K562 (cell line): ENCODE data around the gene CNTN5. TPM values are rescaled to one million over a fixed set of nuclear protein-coding genes. Genes with fewer than 3 reads are reported as not detected.

Experiments
- ATAC-seq: fragments of 200-7000 bp; cut with Tn5 transposase; 3 replicates; pipeline ENCODE4 v1.9.1; 2020; ENCODE audit warnings: moderate library complexity
- BruUV-seq: library from RNA; stranded (reverse); fragments of 400-500 nt; replicated peaks from 2 replicates; lab custom pipeline; 2021; lab: Mats Ljungman, UMichigan
- CTCF ChIA-PET: fragments of 300-600 bp; formaldehyde crosslinking; extraction: SDS; loops from one replicate; lab custom pipeline; 2021; ENCODE audit warnings: low intra/inter-chr PET ratio; lab: Yijun Ruan, JAX
- POLR2A ChIA-PET: fragments of 300-600, 350-650 bp; sonication (Branson Sonifier 250); formaldehyde crosslinking; extraction: SDS; loops from one replicate; lab custom pipeline; 2021; ENCODE audit warnings: antibody characterized with exemption, inconsistent platforms; lab: Yijun Ruan, JAX
- DNase-seq, 4 experiments: peaks; one replicate each; pipeline versions ENCODE4 v3.0.0 to v3.0.0-alpha.2; 2011 to 2018; ENCODE audit warnings: low spot score in 3 of 4, mixed read lengths in 3 of 4; ENCODE audit errors: extremely low read depth in 1 of 4
- FAIRE-seq: peaks from 2 replicates; lab custom pipeline; 2011; peaks lifted over from hg19 to GRCh38; lab: Jason Lieb, UNC
- H2AFZ ChIP-seq: 2 replicates; pipeline ENCODE4 v1.6.0; 2011; ENCODE audit warnings: low read depth, low read length, control low read depth, inconsistent platforms
- H3K27ac ChIP-seq: fragments of 200-600 bp; 3 replicates; pipeline ENCODE4 v1.8.0; 2011; ENCODE audit warnings: low read depth, mild to moderate bottlenecking, control low read depth, inconsistent platforms, low read length, moderate library complexity, mixed read lengths; ENCODE audit errors: extremely low read depth
- H3K27me3 ChIP-seq, 2 experiments: fragments of 300-600 bp in 1 of 2; 2 replicates in 1 of 2; 3 replicates in 1 of 2; pipeline versions ENCODE4 v1.6.0 to v1.8.0; 2011; ENCODE audit warnings: inconsistent platforms in 2 of 2, low read length in 2 of 2, mild to moderate bottlenecking in 1 of 2, mixed read lengths in 1 of 2, moderate library complexity in 1 of 2; ENCODE audit not compliant: control insufficient read depth in 2 of 2, insufficient read depth in 2 of 2
- H3K36me3 ChIP-seq: fragments of 300-600 bp; 3 replicates; pipeline ENCODE4 v1.8.0; 2011; ENCODE audit warnings: mild to moderate bottlenecking, low read length, inconsistent platforms; ENCODE audit not compliant: control insufficient read depth, insufficient read depth
- H3K4me1 ChIP-seq, 2 experiments: fragments of 200-600 bp in 1 of 2; replicated peaks in 1 of 2; 2 replicates in 1 of 2; 3 replicates in 1 of 2; pipeline versions ENCODE4 v1.5.1 to v1.8.0; 2011; ENCODE audit warnings: inconsistent platforms in 2 of 2, low read length in 2 of 2, mild to moderate bottlenecking in 1 of 2, mixed read lengths in 1 of 2, moderate library complexity in 1 of 2; ENCODE audit not compliant: control insufficient read depth in 2 of 2, insufficient read depth in 2 of 2
- H3K4me2 ChIP-seq: 2 replicates; pipeline ENCODE4 v1.6.1; 2011; ENCODE audit warnings: low read length, control low read depth, inconsistent platforms, mixed read lengths; ENCODE audit not compliant: insufficient read depth
- H3K4me3 ChIP-seq: fragments of 200-600 bp; sonication (generic), shearing (Covaris generic); 2 replicates; pipeline ENCODE4 v1.5.1; 2016; ENCODE audit warnings: control low read depth, inconsistent platforms
- H3K79me2 ChIP-seq: fragments of 200-600 bp; 3 replicates; pipeline ENCODE4 v1.8.0; 2011; ENCODE audit warnings: low read length, inconsistent platforms; ENCODE audit not compliant: control insufficient read depth, insufficient read depth
- H3K9ac ChIP-seq, 2 experiments: 2 replicates each; pipeline versions ENCODE4 v1.6.0 to v1.6.1; 2011; ENCODE audit warnings: low read depth in 2 of 2, low read length in 2 of 2, control low read depth in 1 of 2, inconsistent platforms in 1 of 2, mild to moderate bottlenecking in 1 of 2, mixed read lengths in 1 of 2; ENCODE audit not compliant: insufficient read depth in 1 of 2
- H3K9me1 ChIP-seq: one replicate; pipeline ENCODE4 v1.6.0; 2011; ENCODE audit warnings: inconsistent platforms, mild to moderate bottlenecking, low read length, moderate library complexity; ENCODE audit not compliant: control insufficient read depth, insufficient read depth
- H3K9me3 ChIP-seq: replicated peaks from 2 replicates; pipeline ENCODE4 v1.5.1; 2011; ENCODE audit warnings: low read depth, low read length, inconsistent platforms; ENCODE audit not compliant: control insufficient read depth, insufficient read depth
- H4K20me1 ChIP-seq: replicated peaks from 2 replicates; pipeline ENCODE4 v1.6.1; 2011; ENCODE audit warnings: low read length, inconsistent platforms, mixed read lengths; ENCODE audit not compliant: control insufficient read depth, insufficient read depth
- COPS2 ChIP-seq: fragments of 450-650 bp; conservative IDR thresholded peaks from 2 replicates; pipeline ENCODE4 v1.6.1; 2016; ENCODE audit warnings: mild to moderate bottlenecking, moderate library complexity
- RERE ChIP-seq: sonication (generic); formaldehyde crosslinking; IDR thresholded peaks from 2 replicates; pipeline ENCODE4 v1.8.0; 2023; ENCODE audit warnings: missing genetic modification reagents, mild to moderate bottlenecking, borderline replicate concordance
- TBL1XR1 ChIP-seq, 2 experiments: IDR thresholded peaks; 2 replicates each; pipeline ENCODE4 v1.6.1; 2012; ENCODE audit warnings: improper control_type of control experiment in 2 of 2, low read length in 2 of 2, mild to moderate bottlenecking in 1 of 2
- WGBS: fragments of 100-300 bp; shearing (Covaris generic); methylation state at CpG from one replicate; pipeline ENCODE4 v1.1.6; 2016; ENCODE audit warnings: low coverage, mixed read lengths; ENCODE audit not compliant: insufficient coverage; ENCODE audit errors: missing lambda C conversion rate; 5-methylcytosine and 5-hydroxymethylcytosine counted together
- in situ Hi-C: fragments of 300-500 bp; cut with MboI; formaldehyde crosslinking; loops from 4 replicates; pipeline ENCODE4 v1.15.0; 2018; ENCODE audit warnings: inconsistent platforms, mixed read lengths
- intact Hi-C: fragments of 100-400 bp; cut with micrococcal nuclease; formaldehyde crosslinking; loops from 2 replicates; pipeline ENCODE4 v1.14.2; 2022
- polyA plus RNA-seq, 8 experiments: library from polyadenylated mRNA; depleted of rRNA in 4 of 8; stranded (reverse) in 5 of 8; unstranded in 3 of 8; fragments of >200 nt; fragmentation: Nextera tagmentation in 2 of 8; fragmentation: Illumina TruSeq in 1 of 8; extraction: Ambion mirVana in 2 of 8; extraction: Trizol in 1 of 8; gene quantifications; 2 replicates each; pipeline versions ENCODE4 v1.2.1 to v1.2.3, GENCODE V29; 2011 to 2014; ENCODE audit warnings: inconsistent platforms in 1 of 8, missing spikeins in 1 of 8
- total RNA-seq, 7 experiments: library from RNA; depleted of rRNA in 6 of 7; stranded (reverse); fragments of >200 nt in 6 of 7; fragmentation: Illumina TruSeq in 2 of 7; extraction: Trizol in 2 of 7; gene quantifications; 2 replicates each; pipeline versions ENCODE4 v1.2.1 to v1.2.3, GENCODE V29; 2011 to 2021; ENCODE audit warnings: low replicate concordance in 1 of 7

Gene CNTN5
- total and polyA plus RNA-seq, 9 of the 15 experiments (the other 6 are each of a cell fraction or from before 2014, with no cell fraction given) = 0.03 TPM; not detected in 8

- in situ Hi-C loops (no loop called here), intact Hi-C loops (no loop called here)
- no peaks in the 10 kb centered on the region for H3K9me1 ChIP-seq
- H3K27me3 ChIP-seq = no peaks in the 10 kb centered on the region
- no peak overlapping the region for H3K9ac ChIP-seq
- no peak overlapping the region for H2AFZ ChIP-seq
- BruUV-seq = no TSS peak
- no peaks in the 10 kb centered on the region for H3K36me3 ChIP-seq
- H3K4me3 ChIP-seq = no peak overlapping the region
- ChIA-PET POLR2A (no interaction called here), CTCF (no interaction called here)
- no peaks in the 10 kb centered on the region for H3K9me3 ChIP-seq
- 0% methylated on average over 1 of the region's 1 CpG for WGBS
- no peak for TF ChIP-seq COPS2
- TF ChIP-seq TBL1XR1 (IDR thresholded peaks at IDR 0.05; ENCODE audit: low read length in 2 of 2) = no peak
- no peak for TF ChIP-seq RERE
- no peak overlapping the region for H3K4me2 ChIP-seq
- no peak overlapping the region for H3K27ac ChIP-seq
- no peaks in the 10 kb centered on the region for H3K79me2 ChIP-seq
- ATAC-seq (no peak), DNase-seq (no peak), FAIRE-seq (no peak)
- H4K20me1 ChIP-seq = no peaks in the 10 kb centered on the region
- H3K4me1 ChIP-seq = no peaks in the 10 kb centered on the region
Measured at GRCh38 chr11:99535406-99535805, 514.7 kb downstream of the CNTN5 start.
